Brain pericyte (primary cell): ENCODE results near the gene METTL8.
A peak's percentile ranks its signal among the peaks of the same experiment; 100 is the strongest.
"Not testable (repeated sequence)": the region's sequence is repeated elsewhere in the genome, so short reads cannot be mapped to it uniquely, and the experiment has no call there.

Experiments used
- DNase-seq: peaks from one replicate; pipeline ENCODE4 v3.0.0-alpha.2; 2012; ENCODE audit warnings: low read depth, low spot score

METTL8 gene

GRCh38 chr2:171401947-171402346 lies 31.8 kb downstream of the METTL8 start:
- no peak for DNase-seq

GRCh38 chr2:171400395-171400794 lies 33.4 kb downstream of the METTL8 start:
- no peak for DNase-seq

GRCh38 chr2:171399292-171399691 lies 34.5 kb downstream of the METTL8 start:
- DNase-seq, result no peak

- no peak for DNase-seq
Observed at GRCh38 chr2:171394164-171394740, 39.5 kb downstream of the METTL8 start.

GRCh38 chr2:171393487-171393886 lies 40.3 kb downstream of the METTL8 start:
- DNase-seq, result no peak

GRCh38 chr2:171391532-171391931 lies 42.3 kb downstream of the METTL8 start:
- DNase-seq, result no peak

GRCh38 chr2:171390941-171391516 lies 42.8 kb downstream of the METTL8 start:
- peak; percentile 17 for DNase-seq

GRCh38 chr2:171389780-171390179 lies 44.0 kb downstream of the METTL8 start:
- DNase-seq, result no peak

- DNase-seq, result no peak
Observed at GRCh38 chr2:171389325-171389724, 44.5 kb downstream of the METTL8 start.

- DNase-seq, result no peak
Observed at GRCh38 chr2:171387052-171387451, 46.7 kb downstream of the METTL8 start.

- no peak for DNase-seq
Observed at GRCh38 chr2:171386627-171387026, 47.2 kb downstream of the METTL8 start.

- no peak for DNase-seq
Observed at GRCh38 chr2:171383134-171383533, 50.7 kb downstream of the METTL8 start.

- not testable (repeated sequence) for DNase-seq
Observed at GRCh38 chr2:171382175-171382574, 51.6 kb downstream of the METTL8 start.

GRCh38 chr2:171377852-171378251 lies 55.9 kb downstream of the METTL8 start:
- DNase-seq, result not testable (repeated sequence)

GRCh38 chr2:171367692-171368091 lies 66.1 kb downstream of the METTL8 start:
- DNase-seq, result no peak

- DNase-seq, result no peak
Observed at GRCh38 chr2:171365778-171366177, 68.0 kb downstream of the METTL8 start.

GRCh38 chr2:171365232-171365631 lies 68.6 kb downstream of the METTL8 start:
- DNase-seq, result no peak

- no peak for DNase-seq
Observed at GRCh38 chr2:171362396-171362795, 71.4 kb downstream of the METTL8 start.

- DNase-seq, result no peak
Observed at GRCh38 chr2:171360905-171361304, 72.9 kb downstream of the METTL8 start.

GRCh38 chr2:171353746-171354145 lies 80.0 kb downstream of the METTL8 start:
- DNase-seq, result not testable (repeated sequence)

GRCh38 chr2:171348056-171348455 lies 85.7 kb downstream of the METTL8 start:
- no peak for DNase-seq

- no peak for DNase-seq
Observed at GRCh38 chr2:171347591-171348032, 86.2 kb downstream of the METTL8 start.

GRCh38 chr2:171346723-171347557 lies 86.8 kb downstream of the METTL8 start:
- DNase-seq, result no peak
